HG02981 (cell line): Measurements from ENCODE around the gene EXO1.
A peak's percentile ranks its signal among the peaks of the same experiment; 100 is the strongest.
"Not testable (repeated sequence)": the region's sequence is repeated elsewhere in the genome, so short reads cannot be mapped to it uniquely, and the experiment has no call there.

Experiments used
- ATAC-seq: cut with Tn5 transposase; IDR thresholded peaks from one replicate; pipeline ENCODE4 v1.9.1; 2021; ENCODE audit warnings: mild to moderate bottlenecking, moderate library complexity; ENCODE audit not compliant: unreplicated experiment

The EXO1 gene

GRCh38 chr1:241847796-241848685 lies at the start of gene EXO1:
Gene EXO1 (plus strand): TSS chr1:241848204. CDS start chr1:241850426, 2,222 bp downstream.
- peak; percentile 97 for ATAC-seq

- no peak for ATAC-seq
These were observed 48.6 kb upstream of the EXO1 start for GRCh38 chr1:241799416-241799815.

- peak; percentile 69 for ATAC-seq
These were observed 47.4 kb upstream of the EXO1 start for GRCh38 chr1:241800640-241801039.

DNA sequence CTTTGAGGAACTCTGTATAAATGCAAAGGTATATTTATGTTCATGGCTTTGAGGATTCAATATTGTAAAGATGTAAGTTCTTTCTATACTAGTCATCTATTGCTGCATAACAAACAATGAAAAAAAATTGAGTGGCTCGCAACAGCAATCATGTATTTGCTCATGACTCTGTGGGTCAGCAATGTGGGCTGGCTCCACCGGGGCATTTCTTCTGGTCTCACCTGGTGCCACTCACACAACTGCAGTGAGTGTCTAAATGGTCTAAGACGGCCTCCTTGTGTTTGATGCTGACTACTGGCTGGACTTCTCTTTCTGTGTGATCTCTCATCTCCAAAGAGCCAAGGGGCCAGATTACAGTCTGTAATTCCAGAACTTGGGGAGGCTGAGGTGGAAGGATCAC lies 45.1 kb upstream of the EXO1 start:
- no peak for ATAC-seq

DNA sequence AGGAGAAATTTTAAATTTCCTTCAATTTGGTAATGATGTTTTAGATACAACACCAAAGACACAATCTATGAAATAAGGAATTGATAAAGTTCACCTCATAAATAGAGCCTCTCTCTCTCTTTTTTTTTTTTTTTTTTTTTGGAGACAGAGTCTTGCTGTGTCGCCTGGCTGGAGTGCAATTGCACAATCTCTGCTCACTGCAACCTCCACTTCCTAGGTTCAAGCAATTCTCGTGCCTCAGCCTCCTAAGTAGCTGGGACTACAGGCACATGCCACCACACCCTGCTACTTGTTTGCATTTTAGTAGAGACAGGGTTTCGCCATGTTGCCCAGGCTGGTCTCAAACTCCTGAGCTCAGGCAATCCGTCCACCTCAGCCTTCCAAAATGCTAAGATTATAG lies 43.3 kb upstream of the EXO1 start:
- not testable (repeated sequence) for ATAC-seq

- no peak for ATAC-seq
These were observed 39.7 kb upstream of the EXO1 start for GRCh38 chr1:241808265-241808664.

- peak; percentile 90 for ATAC-seq
These were observed 37.1 kb upstream of the EXO1 start for GRCh38 chr1:241810769-241811405.

DNA sequence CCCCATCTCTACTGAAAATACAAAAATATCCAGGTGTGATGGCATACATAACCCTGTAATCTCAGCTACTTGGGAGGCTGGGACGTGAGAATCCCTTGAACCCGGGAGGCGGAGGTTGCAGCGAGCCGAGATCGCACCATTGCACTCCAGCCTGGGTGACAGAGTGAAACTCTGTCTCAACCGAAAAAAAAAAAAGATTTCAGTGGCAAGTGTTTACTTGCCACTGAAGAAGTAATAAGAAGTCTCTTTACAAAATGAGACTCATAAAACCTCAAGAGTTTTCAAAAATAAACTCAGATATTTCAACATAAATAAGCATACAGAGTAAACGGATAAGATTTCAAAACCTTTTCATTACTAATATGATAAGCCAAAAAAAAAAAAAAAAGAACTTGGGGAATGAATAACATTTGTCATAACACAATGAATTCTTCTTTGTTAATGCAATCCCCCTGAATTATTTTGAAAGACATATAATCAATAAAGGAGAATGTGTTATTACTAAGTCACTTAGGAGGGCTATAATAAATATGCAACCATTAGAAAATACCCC lies 34.2 kb upstream of the EXO1 start:
- ATAC-seq: no peak

DNA sequence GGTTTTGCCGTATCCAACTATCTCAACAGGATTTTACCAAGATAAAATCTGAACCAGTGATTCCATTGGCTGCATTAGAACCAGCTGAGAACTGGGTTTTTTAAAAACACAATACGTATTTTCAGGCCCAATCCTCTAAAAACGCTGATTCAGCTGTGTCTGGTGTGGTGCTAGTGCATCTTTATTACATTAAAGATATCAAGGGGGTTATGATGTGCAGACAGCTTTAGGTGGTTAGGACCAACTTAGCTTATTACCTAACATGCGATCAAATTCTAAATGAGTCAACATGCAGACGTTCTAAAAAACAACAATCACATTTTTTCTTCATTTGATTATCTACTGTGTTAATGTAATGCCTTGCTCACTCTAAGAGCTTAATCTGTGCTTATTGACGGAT lies 32.0 kb upstream of the EXO1 start:
- no peak for ATAC-seq

DNA sequence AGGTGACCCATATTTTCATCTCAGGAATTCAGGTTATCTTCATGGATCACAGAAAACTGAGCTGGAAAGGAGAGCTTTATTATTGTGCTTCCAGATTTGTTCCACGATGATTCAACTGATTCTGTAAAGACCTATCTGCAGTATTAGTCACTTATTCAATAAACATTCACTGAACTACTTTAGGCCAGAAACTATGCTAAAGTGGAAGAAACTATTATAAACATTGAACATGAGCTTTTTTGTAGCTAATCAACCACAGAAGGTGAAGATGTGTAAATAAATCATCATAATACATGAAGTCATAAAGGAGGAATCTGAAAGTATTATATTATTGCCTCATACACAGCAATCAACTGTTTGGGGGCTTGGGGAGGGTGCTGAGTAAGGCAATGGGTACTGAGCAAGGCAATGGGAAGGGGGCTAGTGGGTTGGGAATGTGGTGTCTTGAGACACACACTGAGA lies 30.6 kb upstream of the EXO1 start:
- ATAC-seq: no peak

- no peak for ATAC-seq
These were observed 29.9 kb upstream of the EXO1 start for GRCh38 chr1:241817956-241818612.

DNA sequence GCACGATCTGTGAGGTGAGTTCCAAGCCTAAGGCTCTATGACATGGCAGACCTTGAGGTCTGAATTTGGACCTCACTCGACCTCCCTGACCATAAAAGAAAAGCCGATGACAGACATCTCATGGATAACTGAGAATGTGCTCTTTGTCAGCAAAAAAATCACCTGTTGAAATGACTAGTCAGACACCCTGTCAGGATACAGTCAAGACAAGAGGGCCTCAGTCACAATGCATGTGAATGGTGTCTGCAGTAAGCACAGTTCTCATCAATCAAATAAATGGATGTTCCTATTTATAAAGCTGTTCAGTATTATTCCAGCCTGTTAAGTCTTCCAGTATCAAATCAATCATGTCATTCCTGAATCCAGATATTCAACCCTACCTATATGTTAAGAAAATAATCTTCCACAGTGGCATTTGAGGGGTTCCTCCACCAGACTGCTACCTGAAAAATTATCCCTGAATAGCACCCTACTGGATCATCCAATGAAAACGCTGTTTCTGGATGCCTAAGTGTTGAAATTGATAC lies 28.6 kb upstream of the EXO1 start:
- no peak for ATAC-seq

- no peak for ATAC-seq
These were observed 26.6 kb upstream of the EXO1 start for GRCh38 chr1:241821363-241821762.

GRCh38 chr1:241822846-241823245 lies 25.2 kb upstream of the EXO1 start:
- ATAC-seq: no peak

- ATAC-seq: no peak
These were observed 24.1 kb upstream of the EXO1 start for GRCh38 chr1:241823925-241824324.

DNA sequence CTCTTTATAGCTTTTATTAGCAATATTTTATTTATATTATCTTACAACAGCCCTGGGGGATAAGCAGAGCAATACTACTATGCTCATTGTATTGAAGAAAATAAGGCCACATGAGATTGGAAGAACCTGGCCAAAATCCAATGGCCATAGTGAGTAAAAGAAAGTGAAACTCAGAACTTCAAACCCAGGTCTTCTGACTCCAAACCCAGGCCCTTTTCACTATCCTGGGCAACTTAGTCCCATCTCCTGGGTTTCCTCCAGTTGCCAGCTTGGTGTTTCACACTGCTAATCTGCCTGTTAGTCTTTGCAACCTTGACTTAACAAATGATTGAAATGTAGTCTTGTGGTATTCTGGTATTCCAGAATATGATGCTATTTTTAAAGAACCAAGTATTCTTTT lies 22.4 kb upstream of the EXO1 start:
- ATAC-seq: no peak

DNA sequence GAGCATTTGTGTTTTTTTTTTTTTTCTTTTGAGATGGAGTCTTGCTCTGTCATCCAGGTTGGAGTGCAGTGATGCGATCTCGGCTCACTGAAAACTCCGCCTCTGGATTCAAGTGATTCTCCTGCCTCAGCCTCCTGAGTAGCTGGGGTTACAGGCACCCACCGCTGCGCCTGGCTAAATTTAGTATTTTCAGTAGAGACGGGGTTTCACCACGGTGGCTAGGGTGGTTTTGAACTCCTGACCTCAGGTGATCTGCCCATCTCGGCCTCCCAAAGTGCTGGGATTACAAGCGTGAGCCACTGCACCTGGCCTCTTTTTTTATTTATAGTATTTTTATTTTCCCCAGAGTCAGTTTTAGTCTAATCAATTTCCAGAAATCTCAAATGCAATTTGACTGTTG lies 21.4 kb upstream of the EXO1 start:
- ATAC-seq: not testable (repeated sequence)

GRCh38 chr1:241827264-241827663 lies 20.7 kb upstream of the EXO1 start:
- ATAC-seq: no peak

GRCh38 chr1:241828463-241829021 lies 19.5 kb upstream of the EXO1 start:
- no peak for ATAC-seq

DNA sequence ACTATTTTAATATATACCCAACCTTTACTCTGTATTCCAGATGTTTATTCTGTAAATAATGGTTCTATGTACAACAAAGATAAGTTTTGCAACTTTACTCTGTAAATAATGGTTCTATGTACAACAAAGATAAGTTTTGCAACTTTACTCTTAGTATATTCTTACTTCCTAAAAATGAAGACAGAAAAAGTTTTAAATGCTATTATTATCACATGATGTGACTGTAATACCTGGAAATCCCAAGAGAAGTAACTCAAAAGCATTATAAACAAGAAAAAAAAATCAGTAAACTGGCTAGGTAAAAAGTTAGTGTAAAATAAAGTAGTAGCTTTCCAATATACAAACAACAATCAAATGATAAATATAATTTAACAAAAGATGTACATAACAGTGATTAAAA lies 18.5 kb upstream of the EXO1 start:
- no peak for ATAC-seq
